ENCODE measurements around the gene MAML3.
"Not testable (repeated sequence)": the region's sequence is repeated elsewhere in the genome, so short reads cannot be mapped to it uniquely, and the experiment has no call there.

The MAML3 gene

GRCh38 chr4:139711461-139711860, 442.5 kb downstream of the MAML3 start:
- no peaks in the 10 kb centered on the region for H3K27me3 ChIP-seq (ENCODE audit: control insufficient read depth in 2 of 2, insufficient read depth in 2 of 2, low read length in 2 of 2)
- H3K27ac ChIP-seq (ENCODE audit: low read depth in 2 of 2, low read length in 2 of 2), result no peak overlapping the region

GRCh38 chr4:139710073-139710472, 443.9 kb downstream of the MAML3 start:
- H3K27me3 ChIP-seq (ENCODE audit: control insufficient read depth in 2 of 2, insufficient read depth in 2 of 2, low read length in 2 of 2), result no peaks in the 10 kb centered on the region
- H3K9me3 ChIP-seq (ENCODE audit: control insufficient read depth in 2 of 2, low read length in 2 of 2), result no peaks in the 10 kb centered on the region
- no peak overlapping the region for H3K4me3 ChIP-seq (ENCODE audit: low read length in 2 of 2)
- H3K9ac ChIP-seq (ENCODE audit: low read depth in 1 of 2, low read length in 2 of 2), result no peak overlapping the region
- no peaks in the 10 kb centered on the region for H3K4me1 ChIP-seq (ENCODE audit: control insufficient read depth in 2 of 2, insufficient read depth in 2 of 2, low read length in 2 of 2)
- no peak overlapping the region for H3K27ac ChIP-seq (ENCODE audit: low read depth in 2 of 2, low read length in 2 of 2)
- peaks cover 13 to 14% of the 10 kb centered on the region in 2 donors for H3K36me3 ChIP-seq (ENCODE audit: control insufficient read depth in 2 of 2, insufficient read depth in 2 of 2, low read length in 2 of 2)

More at GRCh38 chr4:139711461-139711860, 442.5 kb downstream of the MAML3 start:
- peaks cover 1 to 2% of the 10 kb centered on the region in 2 donors for H3K36me3 ChIP-seq (ENCODE audit: control insufficient read depth in 2 of 2, insufficient read depth in 2 of 2, low read length in 2 of 2)
- no peak overlapping the region for H3K4me3 ChIP-seq (ENCODE audit: low read length in 2 of 2)
- no peaks in the 10 kb centered on the region for H3K4me1 ChIP-seq (ENCODE audit: control insufficient read depth in 2 of 2, insufficient read depth in 2 of 2, low read length in 2 of 2)
- H3K9ac ChIP-seq (ENCODE audit: low read depth in 1 of 2, low read length in 2 of 2), result no peak overlapping the region
- no peaks in the 10 kb centered on the region for H3K9me3 ChIP-seq (ENCODE audit: control insufficient read depth in 2 of 2, low read length in 2 of 2)

GRCh38 chr4:139709660-139710059, 444.3 kb downstream of the MAML3 start:
- no peak overlapping the region for H3K9ac ChIP-seq (ENCODE audit: low read depth in 1 of 2, low read length in 2 of 2)

GRCh38 chr4:139704915-139705485, 449.0 kb downstream of the MAML3 start:
- no peak overlapping the region for H3K4me3 ChIP-seq (ENCODE audit: low read length in 2 of 2)
- no peak overlapping the region for H3K27ac ChIP-seq (ENCODE audit: low read depth in 2 of 2, low read length in 2 of 2)
- H3K9me3 ChIP-seq (ENCODE audit: control insufficient read depth in 2 of 2, low read length in 2 of 2), result no peaks in the 10 kb centered on the region
- no peak overlapping the region for H3K9ac ChIP-seq (ENCODE audit: low read depth in 1 of 2, low read length in 2 of 2)
- no peaks in the 10 kb centered on the region for H3K27me3 ChIP-seq (ENCODE audit: control insufficient read depth in 2 of 2, insufficient read depth in 2 of 2, low read length in 2 of 2)
- peaks cover 29% of the 10 kb centered on the region in 2 donors for H3K36me3 ChIP-seq (ENCODE audit: control insufficient read depth in 2 of 2, insufficient read depth in 2 of 2, low read length in 2 of 2)
- H3K4me1 ChIP-seq (ENCODE audit: control insufficient read depth in 2 of 2, insufficient read depth in 2 of 2, low read length in 2 of 2), result no peaks in the 10 kb centered on the region

More at GRCh38 chr4:139709660-139710059, 444.3 kb downstream of the MAML3 start:
- Histone ChIP-seq H3K27me3 (ENCODE audit: control insufficient read depth in 2 of 2, insufficient read depth in 2 of 2, low read length in 2 of 2) (no peaks in the 10 kb centered on the region), H3K27ac (ENCODE audit: low read depth in 2 of 2, low read length in 2 of 2) (no peak overlapping the region), H3K4me1 (ENCODE audit: control insufficient read depth in 2 of 2, insufficient read depth in 2 of 2, low read length in 2 of 2) (no peaks in the 10 kb centered on the region), H3K9me3 (ENCODE audit: control insufficient read depth in 2 of 2, low read length in 2 of 2) (no peaks in the 10 kb centered on the region), H3K4me3 (ENCODE audit: low read length in 2 of 2) (no peak overlapping the region), H3K36me3 (ENCODE audit: control insufficient read depth in 2 of 2, insufficient read depth in 2 of 2, low read length in 2 of 2) (peaks cover 13 to 16% of the 10 kb centered on the region in 2 donors)

GRCh38 chr4:139700568-139700967, 453.4 kb downstream of the MAML3 start:
- Histone ChIP-seq H3K27ac (ENCODE audit: low read depth in 2 of 2, low read length in 2 of 2) (no peak overlapping the region), H3K27me3 (ENCODE audit: control insufficient read depth in 2 of 2, insufficient read depth in 2 of 2, low read length in 2 of 2) (no peaks in the 10 kb centered on the region), H3K4me1 (ENCODE audit: control insufficient read depth in 2 of 2, insufficient read depth in 2 of 2, low read length in 2 of 2) (no peaks in the 10 kb centered on the region), H3K9ac (ENCODE audit: low read depth in 1 of 2, low read length in 2 of 2) (no peak overlapping the region), H3K36me3 (ENCODE audit: control insufficient read depth in 2 of 2, insufficient read depth in 2 of 2, low read length in 2 of 2) (peaks cover 35 to 43% of the 10 kb centered on the region in 2 donors), H3K9me3 (ENCODE audit: control insufficient read depth in 2 of 2, low read length in 2 of 2) (no peaks in the 10 kb centered on the region), H3K4me3 (ENCODE audit: low read length in 2 of 2) (no peak overlapping the region)

- peaks cover 20 to 40% of the 10 kb centered on the region in 2 donors for H3K36me3 ChIP-seq (ENCODE audit: control insufficient read depth in 2 of 2, insufficient read depth in 2 of 2, low read length in 2 of 2)
- not testable (repeated sequence) for H3K27ac ChIP-seq (ENCODE audit: low read depth in 2 of 2, low read length in 2 of 2); H3K9me3 ChIP-seq (ENCODE audit: control insufficient read depth in 2 of 2, low read length in 2 of 2); H3K4me1 ChIP-seq (ENCODE audit: control insufficient read depth in 2 of 2, insufficient read depth in 2 of 2, low read length in 2 of 2); H3K9ac ChIP-seq (ENCODE audit: low read depth in 1 of 2, low read length in 2 of 2); H3K27me3 ChIP-seq (ENCODE audit: control insufficient read depth in 2 of 2, insufficient read depth in 2 of 2, low read length in 2 of 2); H3K4me3 ChIP-seq (ENCODE audit: low read length in 2 of 2)
Measured at GRCh38 chr4:139698167-139698925, 455.6 kb downstream of the MAML3 start.

- no peaks in the 10 kb centered on the region for H3K27me3 ChIP-seq (ENCODE audit: control insufficient read depth in 2 of 2, insufficient read depth in 2 of 2, low read length in 2 of 2)
- no peaks in the 10 kb centered on the region for H3K4me1 ChIP-seq (ENCODE audit: control insufficient read depth in 2 of 2, insufficient read depth in 2 of 2, low read length in 2 of 2)
- H3K4me3 ChIP-seq (ENCODE audit: low read length in 2 of 2), result no peak overlapping the region
- no peaks in the 10 kb centered on the region for H3K9me3 ChIP-seq (ENCODE audit: control insufficient read depth in 2 of 2, low read length in 2 of 2)
- peaks cover 17 to 37% of the 10 kb centered on the region in 2 donors for H3K36me3 ChIP-seq (ENCODE audit: control insufficient read depth in 2 of 2, insufficient read depth in 2 of 2, low read length in 2 of 2)
- H3K9ac ChIP-seq (ENCODE audit: low read depth in 1 of 2, low read length in 2 of 2), result no peak overlapping the region
- no peak overlapping the region for H3K27ac ChIP-seq (ENCODE audit: low read depth in 2 of 2, low read length in 2 of 2)
Measured at GRCh38 chr4:139696491-139696890, 457.5 kb downstream of the MAML3 start.

- H3K4me1 ChIP-seq (ENCODE audit: control insufficient read depth in 2 of 2, insufficient read depth in 2 of 2, low read length in 2 of 2), result no peaks in the 10 kb centered on the region
- no peak overlapping the region for H3K9ac ChIP-seq (ENCODE audit: low read depth in 1 of 2, low read length in 2 of 2)
- H3K27me3 ChIP-seq (ENCODE audit: control insufficient read depth in 2 of 2, insufficient read depth in 2 of 2, low read length in 2 of 2), result no peaks in the 10 kb centered on the region
- peaks cover 17 to 34% of the 10 kb centered on the region in 2 donors for H3K36me3 ChIP-seq (ENCODE audit: control insufficient read depth in 2 of 2, insufficient read depth in 2 of 2, low read length in 2 of 2)
- no peaks in the 10 kb centered on the region for H3K9me3 ChIP-seq (ENCODE audit: control insufficient read depth in 2 of 2, low read length in 2 of 2)
- H3K4me3 ChIP-seq (ENCODE audit: low read length in 2 of 2), result no peak overlapping the region
- H3K27ac ChIP-seq (ENCODE audit: low read depth in 2 of 2, low read length in 2 of 2), result no peak overlapping the region
Measured at GRCh38 chr4:139694522-139695107, 459.4 kb downstream of the MAML3 start.

GRCh38 chr4:139692309-139693012, 461.5 kb downstream of the MAML3 start:
- H3K27ac ChIP-seq (ENCODE audit: low read depth in 2 of 2, low read length in 2 of 2), result no peak overlapping the region

GRCh38 chr4:139690419-139690818, 463.6 kb downstream of the MAML3 start:
- peaks cover 6 to 14% of the 10 kb centered on the region in 2 donors for H3K36me3 ChIP-seq (ENCODE audit: control insufficient read depth in 2 of 2, insufficient read depth in 2 of 2, low read length in 2 of 2)

More at GRCh38 chr4:139692309-139693012, 461.5 kb downstream of the MAML3 start:
- Histone ChIP-seq H3K4me3 (ENCODE audit: low read length in 2 of 2) (no peak overlapping the region), H3K36me3 (ENCODE audit: control insufficient read depth in 2 of 2, insufficient read depth in 2 of 2, low read length in 2 of 2) (peaks cover 15 to 30% of the 10 kb centered on the region in 2 donors), H3K9me3 (ENCODE audit: control insufficient read depth in 2 of 2, low read length in 2 of 2) (no peaks in the 10 kb centered on the region), H3K9ac (ENCODE audit: low read depth in 1 of 2, low read length in 2 of 2) (no peak overlapping the region), H3K27me3 (ENCODE audit: control insufficient read depth in 2 of 2, insufficient read depth in 2 of 2, low read length in 2 of 2) (no peaks in the 10 kb centered on the region), H3K4me1 (ENCODE audit: control insufficient read depth in 2 of 2, insufficient read depth in 2 of 2, low read length in 2 of 2) (no peaks in the 10 kb centered on the region)

More at GRCh38 chr4:139690419-139690818, 463.6 kb downstream of the MAML3 start:
- Histone ChIP-seq H3K4me3 (ENCODE audit: low read length in 2 of 2) (no peak overlapping the region), H3K9ac (ENCODE audit: low read depth in 1 of 2, low read length in 2 of 2) (no peak overlapping the region), H3K9me3 (ENCODE audit: control insufficient read depth in 2 of 2, low read length in 2 of 2) (no peaks in the 10 kb centered on the region), H3K27me3 (ENCODE audit: control insufficient read depth in 2 of 2, insufficient read depth in 2 of 2, low read length in 2 of 2) (no peaks in the 10 kb centered on the region), H3K27ac (ENCODE audit: low read depth in 2 of 2, low read length in 2 of 2) (no peak overlapping the region), H3K4me1 (ENCODE audit: control insufficient read depth in 2 of 2, insufficient read depth in 2 of 2, low read length in 2 of 2) (peaks cover 0 to 8% of the 10 kb centered on the region in 2 donors)
